HG02852 (cell line): ENCODE measurements around the gene SPAG6.
"Not testable (repeated sequence)": the region's sequence is repeated elsewhere in the genome, so short reads cannot be mapped to it uniquely, and the experiment has no call there.

Experiments
- ATAC-seq: cut with Tn5 transposase; IDR thresholded peaks from one replicate; pipeline ENCODE4 v1.9.1; 2021; ENCODE audit warnings: mild to moderate bottlenecking, moderate library complexity; ENCODE audit not compliant: unreplicated experiment

SPAG6 gene

GRCh38 chr10:22340329-22341189 is 4.7 kb upstream of the SPAG6 start:
- ATAC-seq, result peak; percentile 47

GRCh38 chr10:22341190-22341925 is 3.9 kb upstream of the SPAG6 start:
- peak; percentile 16 for ATAC-seq

- ATAC-seq, result no peak
Measured at GRCh38 chr10:22341926-22342196, 3.4 kb upstream of the SPAG6 start.

GRCh38 chr10:22342421-22342820 is 2.9 kb upstream of the SPAG6 start:
- ATAC-seq, result no peak

- no peak for ATAC-seq
Measured at GRCh38 chr10:22343731-22344130, 1.6 kb upstream of the SPAG6 start.

DNA sequence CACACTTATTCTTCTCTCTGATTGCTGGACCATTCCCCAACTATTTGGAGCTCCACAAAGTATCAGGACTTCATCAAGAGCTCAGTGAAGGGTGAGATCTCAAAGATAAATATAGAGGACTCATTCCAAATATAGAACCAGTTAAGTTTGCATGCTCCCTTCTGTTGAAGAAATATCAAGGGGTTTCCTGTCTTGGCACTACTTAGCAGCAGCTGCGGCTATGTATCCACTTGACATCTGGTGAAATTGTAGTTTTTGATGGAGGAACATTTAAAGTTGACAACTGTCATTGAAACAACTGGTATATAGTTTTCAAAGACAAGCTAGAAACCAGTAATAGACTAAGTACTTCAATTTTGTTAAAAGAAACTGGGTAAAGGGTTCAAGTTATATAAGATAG is 1.0 kb upstream of the SPAG6 start:
- ATAC-seq, result no peak

DNA sequence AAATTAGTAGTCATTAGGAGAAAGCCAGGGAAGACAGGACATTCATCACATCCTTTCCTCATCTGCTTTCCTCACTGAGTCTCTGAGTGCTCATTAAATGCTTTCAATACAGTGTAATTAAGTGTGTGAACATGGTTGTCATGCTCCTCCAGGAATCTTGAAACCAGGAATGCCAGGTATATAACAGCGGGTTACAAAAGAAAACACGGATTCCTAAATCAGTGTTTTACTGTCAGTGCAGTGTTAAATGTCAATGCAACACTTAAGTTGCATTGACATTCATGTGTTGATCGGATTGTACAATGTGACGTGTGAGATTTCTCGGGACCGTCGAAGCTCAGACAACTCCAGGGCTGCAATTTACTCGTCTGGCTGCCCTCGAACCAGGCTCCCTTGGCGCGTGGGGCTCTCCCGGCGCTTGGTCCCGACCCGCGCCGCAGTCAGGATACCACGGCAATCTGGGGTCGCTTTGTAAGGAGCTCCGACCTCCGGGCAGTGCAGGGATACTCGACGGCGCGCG is 455 bp upstream of the SPAG6 start:
- ATAC-seq, result no peak

DNA sequence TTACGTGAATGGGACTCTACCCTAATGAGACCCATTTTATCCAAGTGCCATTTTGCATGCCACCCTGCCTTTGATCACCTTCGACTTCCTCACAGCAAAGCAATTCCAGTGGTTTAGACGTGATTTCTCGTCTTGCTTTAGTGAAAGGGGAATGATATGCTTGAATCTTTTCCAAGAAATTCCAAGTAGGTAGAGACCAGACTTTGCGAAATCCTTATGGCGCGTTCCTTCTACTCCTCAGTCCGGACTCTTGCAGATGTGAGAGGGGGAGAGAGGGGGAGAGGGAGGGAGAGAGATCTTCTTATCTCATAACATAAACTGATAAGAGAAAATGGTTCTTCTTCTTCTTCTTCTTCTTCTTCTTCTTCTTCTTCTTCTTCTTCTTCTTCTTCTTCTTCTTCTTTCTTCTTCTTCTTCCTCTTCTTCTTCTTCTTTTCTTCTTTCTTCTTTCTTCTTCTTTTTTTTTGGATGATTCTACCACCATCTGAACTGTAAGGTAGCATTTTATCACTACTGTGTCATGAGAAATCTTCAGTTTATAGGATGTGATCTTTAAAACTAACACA is 883 bp downstream of the SPAG6 start:
- ATAC-seq, result no peak

- ATAC-seq, result no peak
Measured at GRCh38 chr10:22349755-22350154, 4.5 kb downstream of the SPAG6 start.

DNA sequence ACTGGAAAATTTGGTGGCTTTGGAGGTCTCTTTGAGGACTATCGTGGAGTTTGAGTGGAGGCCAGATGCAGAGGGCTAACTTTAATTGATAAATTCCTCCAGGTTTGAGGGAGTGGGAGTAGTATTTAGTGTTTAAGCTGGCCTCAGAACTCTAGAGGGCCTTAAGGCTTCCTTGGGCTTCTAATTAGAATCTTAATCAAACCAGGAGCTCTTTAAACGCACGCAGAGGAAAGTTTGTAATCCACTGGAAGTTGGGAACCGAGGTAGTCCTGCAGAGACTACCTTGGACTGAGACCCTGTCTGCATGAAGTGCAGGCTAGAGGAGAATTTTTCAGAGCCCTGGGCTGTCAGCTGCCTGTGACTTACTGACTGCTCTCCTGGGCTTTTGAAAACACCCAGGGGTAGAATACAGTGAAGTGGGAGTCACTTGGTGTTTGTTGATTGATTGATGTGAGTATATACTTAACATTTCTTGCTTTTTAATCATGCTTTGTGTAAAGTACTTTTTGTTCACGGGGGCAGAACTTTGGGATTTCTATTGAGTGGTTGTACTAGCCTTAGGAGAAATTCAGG is 5.9 kb downstream of the SPAG6 start:
- no peak for ATAC-seq

GRCh38 chr10:22356324-22356873 is 11.1 kb downstream of the SPAG6 start:
- no peak for ATAC-seq

- not testable (repeated sequence) for ATAC-seq
Measured at GRCh38 chr10:22357770-22358169, 12.5 kb downstream of the SPAG6 start.

DNA sequence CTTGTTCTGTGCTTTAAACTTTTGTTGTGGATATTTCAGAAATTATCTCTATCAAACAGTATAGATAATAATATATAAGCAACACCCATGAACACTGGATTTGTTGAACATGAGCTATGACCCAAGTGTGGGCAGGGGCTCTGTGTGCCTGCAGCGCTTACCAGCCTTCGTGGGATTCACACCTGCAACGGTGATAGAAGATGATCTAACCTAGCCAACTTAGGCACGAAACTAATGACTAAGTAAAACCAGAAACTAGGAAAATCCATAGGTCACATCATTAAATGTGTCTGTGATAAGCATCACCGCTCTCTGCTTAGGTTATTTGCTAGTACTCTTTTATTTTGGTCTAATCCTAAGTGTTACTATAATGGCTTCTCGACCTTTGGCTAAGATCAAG is 18.0 kb downstream of the SPAG6 start:
- ATAC-seq, result no peak

GRCh38 chr10:22364407-22365140 is 19.3 kb downstream of the SPAG6 start:
- ATAC-seq, result no peak

DNA sequence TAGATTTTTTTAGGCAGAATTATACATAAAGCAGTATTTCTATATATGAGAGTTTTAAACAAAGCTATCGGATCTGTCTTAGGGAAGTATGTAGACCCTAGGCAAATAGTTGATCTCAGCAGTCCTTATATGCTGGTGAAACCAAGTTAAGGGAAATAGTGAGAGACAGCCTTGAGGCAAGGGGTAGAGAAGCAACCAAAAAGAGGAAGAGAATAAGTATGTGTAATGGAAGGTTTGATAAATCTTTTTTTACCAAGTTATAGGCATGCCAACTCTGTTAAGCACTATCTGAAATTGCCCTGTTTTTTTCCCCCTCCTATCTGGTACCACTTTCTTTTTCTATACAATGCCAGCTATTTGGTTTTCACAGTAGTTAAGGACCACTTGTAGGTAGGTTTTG is 19.9 kb downstream of the SPAG6 start:
- peak; percentile 48 for ATAC-seq

- no peak for ATAC-seq
Measured at GRCh38 chr10:22365644-22366434, 20.5 kb downstream of the SPAG6 start.

DNA sequence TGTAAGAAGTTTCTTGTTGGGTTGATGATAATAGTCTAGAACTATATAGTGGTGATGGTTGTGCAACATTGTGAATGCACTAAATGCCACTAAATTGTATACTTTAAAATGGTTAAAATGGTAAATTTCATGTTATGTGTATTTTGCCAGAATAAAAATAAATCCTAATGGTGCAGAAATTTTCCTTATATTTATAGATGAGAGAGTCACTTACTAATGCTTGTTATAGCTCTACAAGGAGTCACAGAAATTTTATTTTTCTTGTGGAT is 21.1 kb downstream of the SPAG6 start:
- ATAC-seq, result no peak

GRCh38 chr10:22366771-22367170 is 21.5 kb downstream of the SPAG6 start:
- no peak for ATAC-seq

DNA sequence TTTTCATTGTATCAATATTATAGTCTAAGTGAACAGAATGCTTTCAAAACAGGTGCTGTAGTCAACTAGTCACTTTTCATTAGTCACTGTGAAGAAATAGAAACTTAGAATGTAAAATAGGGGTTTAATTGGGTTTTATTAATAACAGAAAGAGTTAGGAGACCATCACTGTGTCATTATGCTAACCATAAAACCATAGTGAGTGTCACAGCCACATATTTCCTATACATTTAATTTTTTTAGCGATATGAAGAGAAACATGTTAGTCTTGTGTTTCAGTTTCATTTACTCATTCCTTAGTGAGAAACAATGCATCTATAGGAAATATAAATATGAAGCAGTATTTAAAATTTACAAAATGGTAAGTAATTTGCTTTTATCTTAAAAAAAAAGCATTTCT is 22.2 kb downstream of the SPAG6 start:
- no peak for ATAC-seq

GRCh38 chr10:22368402-22368801 is 23.1 kb downstream of the SPAG6 start:
- ATAC-seq, result no peak
